Tibial artery (tissue), 4 donors: ENCODE measurements around the gene KDM4B.

Experiments used
- DNase-seq, 2 donors: peaks; one replicate each; pipeline ENCODE4 v3.0.0-alpha.2; 2019
- H3K27ac ChIP-seq, 2 donors: fragments of 200-600 bp; sonication (generic) in 1 of 2; 1 replicate in 1 of 2; 2 replicates in 1 of 2; pipeline ENCODE4 v1.5.1; 2018 to 2019; ENCODE audit warnings: mild to moderate bottlenecking in 1 of 2
- H3K27me3 ChIP-seq, 2 donors: fragments of 200-600 bp; sonication (generic) in 1 of 2; one replicate each; pipeline versions ENCODE4 v1.5.1 to v1.6.0; 2016 to 2019
- H3K36me3 ChIP-seq, 3 donors: fragments of 200-600 bp; sonication (generic) in 2 of 3; one replicate each; pipeline ENCODE4 v1.5.1; 2016 to 2019; ENCODE audit warnings: mild to moderate bottlenecking in 2 of 3
- H3K4me1 ChIP-seq, 4 donors: fragments of 200-600 bp; sonication (generic) in 2 of 4; 1 replicate in 3 of 4; 2 replicates in 1 of 4; pipeline ENCODE4 v1.5.1; 2016 to 2019
- H3K4me3 ChIP-seq, 2 donors: fragments of 200-600 bp; sonication (generic) in 1 of 2; 1 replicate in 1 of 2; 2 replicates in 1 of 2; pipeline ENCODE4 v1.5.1; 2018 to 2019; ENCODE audit warnings: mild to moderate bottlenecking in 2 of 2
- H3K9me3 ChIP-seq, 3 donors: fragments of 200-600 bp; sonication (generic) in 1 of 3; one replicate each; pipeline ENCODE4 v1.5.1; 2016 to 2019
- CTCF ChIP-seq, 2 experiments: fragments of 200-600 bp in 1 of 2; fragments of 450-650 bp in 1 of 2; IDR thresholded peaks; one replicate each; pipeline ENCODE4 v1.5.1; 2017 to 2019; ENCODE audit warnings: antibody characterized with exemption in 2 of 2, mild to moderate bottlenecking in 1 of 2, moderate library complexity in 1 of 2
- intact Hi-C: fragments of 100-400 bp; cut with DNase I; formaldehyde crosslinking; loops from one replicate; pipeline ENCODE4 v1.15.0; 2023; ENCODE audit warnings: low total_unique reads

Gene KDM4B

DNA sequence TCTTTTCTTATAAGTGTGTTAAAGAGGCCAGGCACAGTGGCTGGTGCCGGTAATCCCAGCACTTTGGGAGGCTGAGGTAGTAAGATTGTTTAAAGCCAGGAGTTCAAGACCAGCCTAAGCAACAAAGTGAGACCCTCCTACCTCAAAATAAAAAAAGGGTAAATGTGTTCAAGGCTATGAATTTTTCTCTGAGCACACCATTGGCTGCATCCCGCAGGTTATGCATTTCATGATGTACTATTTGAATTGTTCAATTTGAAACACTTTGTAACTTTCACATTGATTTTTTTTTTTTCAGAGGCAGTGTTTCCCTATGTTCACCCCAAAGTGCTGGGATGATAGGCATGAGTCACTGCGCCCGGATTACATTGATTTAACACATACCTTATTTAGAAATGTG is 233.6 kb downstream of the KDM4B start:
- Histone ChIP-seq H3K4me3 (no peak overlapping the region), H3K9me3 (peaks cover 0 to 40% (median 27%) of the 10 kb centered on the region in 3 donors), H3K27me3 (no peaks in the 10 kb centered on the region), H3K4me1 (no peaks in the 10 kb centered on the region), H3K36me3 (peaks cover 0 to 21% (median 16%) of the 10 kb centered on the region in 3 donors), H3K27ac (no peak overlapping the region)
- intact Hi-C loops = no loop called here
- DNase-seq = no peak
- TF ChIP-seq CTCF (IDR thresholded peaks at IDR 0.05) = no peak
